GM23248 (cell line): ENCODE data around the gene KNSTRN. TPM values are rescaled to one million over a fixed set of nuclear protein-coding genes. Genes with fewer than 3 reads are reported as not detected.

ENCODE experiments used
- DNase-seq: peaks from one replicate; pipeline ENCODE4 v3.0.0-alpha.2; 2015
- H2AFZ ChIP-seq: fragments of 200-600 bp; sonication (generic); 2 replicates; pipeline ENCODE4 v1.6.1; 2016; ENCODE audit warnings: antibody characterized with exemption
- H3F3A ChIP-seq: fragments of 200-600 bp; sonication (generic); 2 replicates; pipeline ENCODE4 v1.6.1; 2016; ENCODE audit warnings: mild to moderate bottlenecking, antibody characterized with exemption, mixed run types; ENCODE audit not compliant: insufficient read depth
- H3K27ac ChIP-seq: fragments of 200-600 bp; sonication (generic); 2 replicates; pipeline ENCODE4 v1.5.1; 2016; ENCODE audit warnings: mild to moderate bottlenecking
- H3K27me3 ChIP-seq: fragments of 200-600 bp; sonication (generic); replicated peaks from 2 replicates; pipeline ENCODE4 v1.6.1; 2016; ENCODE audit warnings: mild to moderate bottlenecking; ENCODE audit not compliant: insufficient read depth
- H3K36me3 ChIP-seq: fragments of 200-600 bp; sonication (generic); 2 replicates; pipeline ENCODE4 v1.6.1; 2016; ENCODE audit warnings: low read depth, mild to moderate bottlenecking
- H3K4me1 ChIP-seq: fragments of 200-600 bp; sonication (generic); 2 replicates; pipeline ENCODE4 v1.6.1; 2016; ENCODE audit warnings: mild to moderate bottlenecking; ENCODE audit not compliant: insufficient read depth
- H3K4me2 ChIP-seq: fragments of 200-600 bp; sonication (generic); one replicate; pipeline ENCODE4 v1.6.1; 2016; ENCODE audit warnings: mild to moderate bottlenecking; ENCODE audit not compliant: unreplicated experiment
- H3K4me3 ChIP-seq: fragments of 200-600 bp; sonication (generic); 2 replicates; pipeline ENCODE4 v1.5.1; 2016; ENCODE audit warnings: mild to moderate bottlenecking
- H3K79me2 ChIP-seq: fragments of 200-600 bp; sonication (generic); 2 replicates; pipeline ENCODE4 v1.6.1; 2016; ENCODE audit warnings: mild to moderate bottlenecking; ENCODE audit not compliant: insufficient read depth
- H3K9ac ChIP-seq: fragments of 200-600 bp; sonication (generic); 2 replicates; pipeline ENCODE4 v1.6.1; 2016; ENCODE audit warnings: mild to moderate bottlenecking
- H3K9me2 ChIP-seq: fragments of 200-600 bp; sonication (generic); 2 replicates; pipeline ENCODE4 v1.6.1; 2016; ENCODE audit warnings: mixed run types, mild to moderate bottlenecking, moderate library complexity; ENCODE audit not compliant: insufficient read depth
- H3K9me3 ChIP-seq: fragments of 200-600 bp; sonication (generic); one replicate; pipeline ENCODE4 v1.6.1; 2017; ENCODE audit warnings: low read depth
- H4K20me1 ChIP-seq: fragments of 200-600 bp; sonication (generic); 2 replicates; pipeline ENCODE4 v1.6.0; 2016; ENCODE audit not compliant: insufficient read depth
- EZH2 ChIP-seq: fragments of 200-600 bp; sonication (generic); IDR thresholded peaks from 2 replicates; pipeline ENCODE4 v1.6.1; 2018; ENCODE audit warnings: antibody characterized with exemption, mild to moderate bottlenecking; ENCODE audit not compliant: insufficient read depth, poor library complexity, severe bottlenecking
- EZH2phosphoT487 ChIP-seq: fragments of 200-600 bp; sonication (generic); IDR thresholded peaks from 2 replicates; pipeline ENCODE4 v1.6.1; 2018; ENCODE audit warnings: antibody characterized with exemption, moderate library complexity, mild to moderate bottlenecking, low read depth; ENCODE audit not compliant: insufficient read depth
- WGBS, 2 experiments: methylation state at CpG; one replicate each; pipeline ENCODE4 v1.1.6; 2015 to 2017; ENCODE audit warnings: low lambda C conversion rate in 2 of 2, low coverage in 1 of 2; ENCODE audit errors: missing lambda C conversion rate in 2 of 2; 5-methylcytosine and 5-hydroxymethylcytosine counted together
- in situ Hi-C: fragments of 300-500 bp; cut with MboI; formaldehyde crosslinking; loops from 2 replicates; pipeline ENCODE4 v1.15.0; 2020
- polyA plus RNA-seq: library from polyadenylated mRNA; unstranded; fragments of >200 nt; fragmentation: Nextera tagmentation; extraction: Ambion mirVana; gene quantifications from 2 replicates; pipeline ENCODE4 v1.2.1, GENCODE V29; 2016
- total RNA-seq: library from RNA; depleted of rRNA; stranded (reverse); fragments of >200 nt; shearing (Covaris generic); gene quantifications from 2 replicates; pipeline ENCODE4 v1.2.3, GENCODE V29; 2014

The KNSTRN gene
- total and polyA plus RNA-seq, 2 experiments from 2014 or later: 31.1 to 37.7 TPM

DNA sequence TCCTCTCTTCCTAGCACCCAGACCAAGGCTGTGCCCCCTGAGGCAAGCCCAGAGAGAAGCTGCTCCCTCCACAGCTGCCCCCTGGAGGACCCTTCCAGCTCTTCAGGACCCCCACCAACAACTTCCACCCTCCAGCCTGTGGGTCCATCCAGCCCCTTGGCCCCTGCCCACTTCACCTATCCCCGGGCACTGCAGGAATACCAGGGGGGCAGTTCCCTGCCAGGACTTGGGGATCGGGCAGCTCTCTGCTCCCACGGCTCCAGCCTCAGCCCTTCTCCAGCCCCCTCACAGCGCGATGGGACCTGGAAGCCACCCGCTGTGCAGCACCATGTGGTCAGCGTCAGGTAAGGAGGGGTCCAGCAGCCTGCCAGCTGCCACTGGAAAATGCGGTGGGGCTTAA is 18.9 kb upstream of the KNSTRN start:
- no peaks in the 10 kb centered on the region for H3K9me3 ChIP-seq
- H4K20me1 ChIP-seq: no peaks in the 10 kb centered on the region
- TF ChIP-seq EZH2: no peak
- TF ChIP-seq EZH2phosphoT487: no peak
- H3K4me1 ChIP-seq: no peaks in the 10 kb centered on the region
- no peak overlapping the region for H3K4me2 ChIP-seq
- no peaks in the 10 kb centered on the region for H3K79me2 ChIP-seq
- no peaks in the 10 kb centered on the region for H3K9me2 ChIP-seq
- DNase-seq: no peak
- in situ Hi-C loops: no loop called here
- peaks cover 4% of the 10 kb centered on the region; the same call in 1 of the 2 replicates for H3K27me3 ChIP-seq
- H3K27ac ChIP-seq: no peak overlapping the region
- H3K4me3 ChIP-seq: no peak overlapping the region
- H3K36me3 ChIP-seq: no peaks in the 10 kb centered on the region
- H2AFZ ChIP-seq: no peak overlapping the region
- no peaks in the 10 kb centered on the region for H3F3A ChIP-seq
- no peak overlapping the region for H3K9ac ChIP-seq
- 55 to 56% methylated on average over 8 of the region's 8 CpGs for WGBS, 2 experiments

DNA sequence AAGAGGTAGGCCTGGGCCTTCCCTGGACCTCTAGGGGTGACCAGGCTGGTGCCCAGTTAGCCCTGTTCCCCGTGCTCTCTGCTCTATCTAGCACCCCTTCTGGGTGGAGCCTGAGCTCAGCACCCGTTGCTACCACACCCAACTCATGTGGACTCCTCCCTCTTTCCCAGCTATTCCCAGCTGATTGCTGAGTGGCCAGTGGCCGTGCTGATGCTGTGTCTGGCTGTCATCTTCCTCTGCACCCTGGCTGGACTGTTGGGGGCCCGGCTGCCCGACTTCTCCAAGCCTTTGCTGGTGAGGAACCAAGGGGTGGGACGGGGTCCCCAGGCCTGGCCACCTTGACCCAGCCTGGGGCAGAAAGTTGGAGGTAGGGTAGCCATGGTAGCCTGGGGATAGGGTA is 18.3 kb upstream of the KNSTRN start:
- no peak for TF ChIP-seq EZH2phosphoT487
- TF ChIP-seq EZH2: no peak
- no peak overlapping the region for H2AFZ ChIP-seq
- no peak overlapping the region for H3K27ac ChIP-seq
- DNase-seq: no peak
- no peak overlapping the region for H3K4me3 ChIP-seq
- in situ Hi-C loops: no loop called here
- H3K9me3 ChIP-seq: no peaks in the 10 kb centered on the region
- no peaks in the 10 kb centered on the region for H3K79me2 ChIP-seq
- no peak overlapping the region for H3K4me2 ChIP-seq
- H3F3A ChIP-seq: no peaks in the 10 kb centered on the region
- no peak overlapping the region for H3K9ac ChIP-seq
- WGBS, 2 experiments: 54% methylated on average over 6 of the region's 6 CpGs
- no peaks in the 10 kb centered on the region for H3K9me2 ChIP-seq
- no peaks in the 10 kb centered on the region for H3K4me1 ChIP-seq
- no peaks in the 10 kb centered on the region for H4K20me1 ChIP-seq
- no peaks in the 10 kb centered on the region for H3K36me3 ChIP-seq
- H3K27me3 ChIP-seq: peaks cover under 1% of the 10 kb centered on the region; the same call in 1 of the 2 replicates

DNA sequence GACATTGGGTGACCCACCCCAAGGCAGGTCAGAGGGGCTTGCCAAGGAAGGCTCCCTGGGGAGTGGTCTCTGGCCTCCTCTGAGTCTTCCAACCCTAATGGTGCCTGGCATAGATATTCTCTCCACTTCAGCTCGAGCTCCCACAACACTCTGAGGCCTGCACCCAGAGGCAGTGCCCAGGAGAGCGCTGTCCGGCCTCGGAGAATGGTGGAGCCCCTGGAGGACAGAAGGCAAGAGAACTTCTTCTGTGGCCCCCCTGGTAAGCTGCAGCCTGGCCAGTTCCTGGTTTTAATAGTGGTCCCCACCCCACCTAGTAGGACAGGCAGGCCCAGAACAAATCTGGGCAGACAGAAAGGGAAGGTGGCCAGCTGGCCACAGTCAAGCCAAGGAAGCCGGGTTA is 17.5 kb upstream of the KNSTRN start:
- Histone ChIP-seq H2AFZ (no peak overlapping the region), H3K9ac (no peak overlapping the region), H3K4me2 (no peak overlapping the region), H3K27ac (no peak overlapping the region), H3K36me3 (no peaks in the 10 kb centered on the region), H3F3A (no peaks in the 10 kb centered on the region), H3K4me3 (no peak overlapping the region), H3K9me3 (no peaks in the 10 kb centered on the region), H3K27me3 (no peaks in the 10 kb centered on the region; the same call in 1 of the 2 replicates), H3K9me2 (no peaks in the 10 kb centered on the region), H3K4me1 (no peaks in the 10 kb centered on the region), H4K20me1 (no peaks in the 10 kb centered on the region), H3K79me2 (no peaks in the 10 kb centered on the region)
- in situ Hi-C loops: no loop called here
- DNase-seq: no peak
- 71 to 74% methylated on average over 5 of the region's 5 CpGs for WGBS, 2 experiments
- no peak for TF ChIP-seq EZH2
- no peak for TF ChIP-seq EZH2phosphoT487

DNA sequence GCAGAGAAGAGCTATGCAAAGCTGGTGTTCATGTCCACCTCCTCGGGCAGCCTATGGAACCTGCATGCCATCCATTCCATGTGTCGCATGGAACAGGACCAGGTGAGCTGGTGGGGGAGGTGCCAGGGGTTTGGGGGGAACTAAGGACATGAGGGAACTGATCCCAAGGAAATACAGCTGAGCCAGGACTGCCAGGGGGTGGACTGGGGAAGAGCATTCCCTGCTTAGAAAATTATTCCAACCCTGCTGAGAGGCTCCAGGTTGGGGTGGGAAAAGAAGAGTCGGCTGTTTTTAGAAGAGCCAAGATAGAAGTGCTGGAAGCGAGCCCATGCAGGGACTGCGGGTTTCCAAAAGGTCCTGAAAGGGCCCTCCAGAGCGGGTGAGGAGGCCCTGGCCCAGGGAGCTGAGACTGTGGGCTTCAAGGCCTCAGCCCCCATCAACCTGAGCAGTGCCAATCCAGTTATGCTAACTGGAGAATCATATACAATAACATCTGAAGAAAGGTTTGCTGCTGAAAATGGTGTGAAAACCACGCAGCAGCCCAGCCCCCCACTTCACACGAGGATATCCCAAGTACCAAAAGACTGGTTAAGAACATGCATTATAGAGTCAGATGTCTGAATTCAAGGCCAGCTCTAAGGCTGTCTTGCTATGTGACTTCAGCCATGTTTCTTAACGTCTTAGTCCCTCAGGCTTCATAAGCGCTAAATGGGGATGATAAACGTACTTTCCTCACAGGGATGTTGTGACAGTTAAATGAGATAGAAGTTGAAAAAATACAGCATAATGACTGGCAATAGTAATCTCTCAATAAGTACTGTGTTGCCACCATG is 16.7 kb upstream of the KNSTRN start:
- DNase-seq: no peak
- no peaks in the 10 kb centered on the region for H4K20me1 ChIP-seq
- in situ Hi-C loops: no loop called here
- H3K27ac ChIP-seq: no peak overlapping the region
- no peak overlapping the region for H3K4me3 ChIP-seq
- H3F3A ChIP-seq: no peaks in the 10 kb centered on the region
- H3K9me2 ChIP-seq: no peaks in the 10 kb centered on the region
- H3K9me3 ChIP-seq: no peaks in the 10 kb centered on the region
- no peaks in the 10 kb centered on the region; the same call in 1 of the 2 replicates for H3K27me3 ChIP-seq
- no peaks in the 10 kb centered on the region for H3K4me1 ChIP-seq
- H2AFZ ChIP-seq: no peak overlapping the region
- no peak overlapping the region for H3K9ac ChIP-seq
- H3K36me3 ChIP-seq: no peaks in the 10 kb centered on the region
- 64% methylated on average over 11 of the region's 11 CpGs for WGBS, 2 experiments
- TF ChIP-seq EZH2phosphoT487 (no peak), EZH2 (no peak)
- H3K4me2 ChIP-seq: no peak overlapping the region
- no peaks in the 10 kb centered on the region for H3K79me2 ChIP-seq
